GM19328 (cell line): ENCODE data around the gene ADAMTS16.
"Not testable (repeated sequence)": the region's sequence is repeated elsewhere in the genome, so short reads cannot be mapped to it uniquely, and the experiment has no call there.

Experiments used
- ATAC-seq: cut with Tn5 transposase; IDR thresholded peaks from one replicate; pipeline ENCODE4 v1.9.1; 2021; ENCODE audit warnings: mild to moderate bottlenecking, moderate library complexity; ENCODE audit not compliant: unreplicated experiment

The ADAMTS16 gene, protein sequence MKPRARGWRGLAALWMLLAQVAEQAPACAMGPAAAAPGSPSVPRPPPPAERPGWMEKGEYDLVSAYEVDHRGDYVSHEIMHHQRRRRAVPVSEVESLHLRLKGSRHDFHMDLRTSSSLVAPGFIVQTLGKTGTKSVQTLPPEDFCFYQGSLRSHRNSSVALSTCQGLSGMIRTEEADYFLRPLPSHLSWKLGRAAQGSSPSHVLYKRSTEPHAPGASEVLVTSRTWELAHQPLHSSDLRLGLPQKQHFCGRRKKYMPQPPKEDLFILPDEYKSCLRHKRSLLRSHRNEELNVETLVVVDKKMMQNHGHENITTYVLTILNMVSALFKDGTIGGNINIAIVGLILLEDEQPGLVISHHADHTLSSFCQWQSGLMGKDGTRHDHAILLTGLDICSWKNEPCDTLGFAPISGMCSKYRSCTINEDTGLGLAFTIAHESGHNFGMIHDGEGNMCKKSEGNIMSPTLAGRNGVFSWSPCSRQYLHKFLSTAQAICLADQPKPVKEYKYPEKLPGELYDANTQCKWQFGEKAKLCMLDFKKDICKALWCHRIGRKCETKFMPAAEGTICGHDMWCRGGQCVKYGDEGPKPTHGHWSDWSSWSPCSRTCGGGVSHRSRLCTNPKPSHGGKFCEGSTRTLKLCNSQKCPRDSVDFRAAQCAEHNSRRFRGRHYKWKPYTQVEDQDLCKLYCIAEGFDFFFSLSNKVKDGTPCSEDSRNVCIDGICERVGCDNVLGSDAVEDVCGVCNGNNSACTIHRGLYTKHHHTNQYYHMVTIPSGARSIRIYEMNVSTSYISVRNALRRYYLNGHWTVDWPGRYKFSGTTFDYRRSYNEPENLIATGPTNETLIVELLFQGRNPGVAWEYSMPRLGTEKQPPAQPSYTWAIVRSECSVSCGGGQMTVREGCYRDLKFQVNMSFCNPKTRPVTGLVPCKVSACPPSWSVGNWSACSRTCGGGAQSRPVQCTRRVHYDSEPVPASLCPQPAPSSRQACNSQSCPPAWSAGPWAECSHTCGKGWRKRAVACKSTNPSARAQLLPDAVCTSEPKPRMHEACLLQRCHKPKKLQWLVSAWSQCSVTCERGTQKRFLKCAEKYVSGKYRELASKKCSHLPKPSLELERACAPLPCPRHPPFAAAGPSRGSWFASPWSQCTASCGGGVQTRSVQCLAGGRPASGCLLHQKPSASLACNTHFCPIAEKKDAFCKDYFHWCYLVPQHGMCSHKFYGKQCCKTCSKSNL

DNA sequence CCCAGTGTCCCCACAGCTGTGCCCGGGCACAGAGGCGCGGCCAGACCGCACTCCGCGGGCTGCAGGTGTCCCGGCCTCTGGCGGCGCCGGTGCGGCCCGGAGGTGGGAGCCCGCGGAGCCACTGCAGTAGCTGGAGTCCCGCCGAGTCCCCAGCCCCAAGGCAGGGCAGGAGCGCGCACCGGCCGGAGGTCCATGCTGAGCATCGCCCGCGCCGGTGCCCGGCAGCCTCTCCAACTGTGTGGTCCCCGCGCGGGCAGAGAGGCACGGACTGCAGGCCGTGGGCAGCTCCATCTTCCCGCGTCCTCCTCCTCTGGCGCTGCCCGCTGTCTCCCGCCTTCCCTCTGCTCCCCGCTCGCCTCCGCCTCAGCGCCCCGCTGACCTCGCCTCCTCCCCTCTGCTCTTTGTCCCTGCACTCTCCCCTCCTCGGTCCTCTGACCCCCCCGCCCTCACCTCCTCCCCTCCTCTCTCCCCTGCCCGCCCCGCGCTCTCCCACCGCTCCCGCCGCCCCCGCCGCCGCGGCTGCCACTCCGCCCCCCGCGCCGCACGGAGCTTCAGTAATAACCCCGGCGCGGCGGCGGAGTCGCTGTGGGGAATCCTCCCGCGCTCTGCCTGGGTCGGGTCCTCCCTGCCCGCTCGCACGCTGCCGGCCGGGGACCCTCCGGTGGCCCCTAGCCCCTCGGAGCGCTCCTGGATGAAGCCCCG is at the start of gene ADAMTS16:
Gene ADAMTS16 (plus strand): TSS at position 554 of the 702 bp plus-strand sequence. CDS start 138 bp downstream, at position 692.
- ATAC-seq = no peak

DNA sequence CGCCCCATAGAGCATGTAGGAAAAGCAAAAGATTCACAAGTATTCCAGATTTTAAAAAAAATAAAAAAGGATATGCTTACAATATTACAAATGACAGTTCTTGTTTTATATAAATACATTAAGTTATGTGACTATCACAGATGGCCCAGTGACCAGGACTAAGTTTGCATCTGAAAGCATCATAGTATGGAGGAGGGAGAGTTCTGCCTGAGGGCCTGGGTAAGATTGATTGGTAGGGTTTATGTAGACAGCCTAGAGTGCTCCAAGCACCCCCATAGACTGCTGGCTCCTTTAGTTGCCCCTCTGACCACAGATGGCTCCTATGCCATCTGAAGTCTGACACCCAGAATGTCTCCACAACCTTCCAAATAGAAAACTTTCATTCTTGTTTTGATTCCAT is 48.0 kb upstream of the ADAMTS16 start:
- no peak for ATAC-seq

DNA sequence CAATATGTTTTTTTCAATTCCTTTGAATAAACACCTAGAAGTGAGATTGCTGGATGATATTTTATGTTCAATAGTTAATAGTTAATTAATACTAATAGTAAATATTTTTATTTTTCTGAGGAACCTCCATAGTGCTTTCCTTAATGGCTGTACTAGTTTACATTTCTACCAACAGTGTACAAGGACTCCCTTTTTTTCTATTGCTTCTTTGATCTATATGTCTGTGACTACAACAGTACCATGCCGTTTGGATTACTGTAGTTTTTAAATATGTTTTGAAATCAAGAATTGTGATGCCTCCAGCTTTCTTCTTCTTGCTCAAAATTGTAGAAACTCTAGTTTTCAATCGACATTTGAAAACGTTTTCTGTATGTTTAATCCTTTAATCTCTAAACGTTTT is 39.5 kb upstream of the ADAMTS16 start:
- ATAC-seq = no peak

DNA sequence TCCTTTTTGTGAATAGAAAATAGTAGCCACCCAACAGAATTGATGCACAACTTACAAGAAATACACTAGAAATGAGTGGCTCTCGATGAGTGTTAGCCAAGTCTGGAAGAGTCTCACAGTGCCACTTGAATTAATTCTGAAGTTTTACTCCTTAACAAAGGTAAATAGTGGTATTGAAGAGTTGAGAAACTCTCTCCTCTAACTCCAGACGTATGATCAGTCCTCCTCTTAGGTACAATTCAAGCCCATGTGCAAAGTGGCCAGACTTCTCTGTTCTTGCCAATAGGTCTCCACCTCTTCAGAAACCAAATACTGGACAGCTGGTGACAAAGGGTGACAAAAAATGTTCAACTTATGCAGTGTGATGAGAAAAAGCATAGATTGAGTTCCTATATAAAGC is 38.5 kb upstream of the ADAMTS16 start:
- no peak for ATAC-seq

DNA sequence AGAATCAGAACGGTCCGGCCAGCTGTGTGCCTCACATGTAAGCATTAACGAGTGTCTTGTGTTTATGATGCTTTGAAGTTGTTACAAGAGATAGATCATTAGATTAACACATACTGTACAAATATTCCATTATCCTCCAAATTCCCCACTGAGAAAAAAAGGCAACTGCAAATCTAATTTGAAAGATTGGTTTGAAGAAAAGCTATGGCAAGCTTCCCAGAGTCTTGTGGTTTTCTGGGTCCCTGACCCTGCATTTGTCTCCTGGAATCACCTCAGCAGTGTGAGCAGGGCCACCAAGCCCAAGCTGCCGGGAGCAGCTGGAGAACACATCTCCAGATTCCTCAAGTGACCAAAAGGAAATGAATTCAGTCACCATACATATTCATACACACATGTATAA is 36.9 kb upstream of the ADAMTS16 start:
- no peak for ATAC-seq

DNA sequence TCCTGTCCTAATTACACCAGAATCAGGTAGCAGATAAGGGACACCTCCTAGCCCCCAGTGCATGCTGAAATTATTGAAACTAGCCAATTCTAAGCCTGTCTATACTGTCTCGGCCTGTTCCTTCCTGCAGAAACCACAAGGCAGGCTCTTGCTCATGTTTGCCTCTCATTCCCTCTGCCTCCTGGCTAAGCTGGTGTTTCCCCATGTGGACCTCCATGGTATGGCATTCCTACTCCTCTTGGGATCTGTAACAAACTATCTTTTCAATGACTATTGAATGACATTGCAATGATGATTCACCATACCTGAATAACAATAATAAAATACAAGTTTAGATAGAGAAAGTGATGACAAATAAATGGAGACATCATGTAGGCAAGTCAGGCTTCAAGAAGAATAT is 35.6 kb upstream of the ADAMTS16 start:
- no peak for ATAC-seq

DNA sequence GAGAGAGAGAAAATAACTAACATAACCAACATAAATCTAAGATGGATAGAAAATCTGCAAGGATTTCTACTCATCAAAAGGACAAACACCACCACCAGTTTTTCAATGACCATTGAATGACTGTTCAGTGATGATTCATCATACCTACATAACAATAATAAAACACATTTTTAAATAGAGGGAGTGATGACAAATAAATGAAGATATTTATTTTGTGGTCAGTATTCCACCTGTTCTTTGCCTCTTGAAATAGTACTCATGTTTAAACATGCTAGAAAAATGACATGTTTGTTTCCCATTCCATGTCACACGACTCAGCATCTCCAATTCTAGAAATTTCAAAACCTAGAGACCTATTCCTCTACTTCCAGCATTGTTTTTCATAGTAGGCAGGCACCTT is 34.6 kb upstream of the ADAMTS16 start:
- ATAC-seq = no peak

DNA sequence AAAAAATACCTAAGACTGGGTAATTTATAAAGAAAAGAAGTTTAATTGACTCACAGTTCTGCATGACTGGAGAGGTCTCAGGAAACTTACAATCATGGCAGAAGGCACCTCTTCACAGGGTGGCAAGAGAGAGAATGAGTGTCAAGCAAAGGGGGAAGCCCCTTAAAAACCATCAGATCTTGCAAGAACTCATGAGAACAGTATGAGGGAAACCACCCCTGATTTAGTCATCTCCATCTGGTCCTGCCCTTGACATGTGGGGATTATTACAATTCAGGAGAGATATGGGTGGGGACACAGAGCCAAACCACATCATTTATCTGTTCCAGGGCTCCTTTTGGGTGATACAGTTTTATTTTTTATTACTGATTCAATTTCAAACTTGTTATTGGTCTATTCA is 23.2 kb upstream of the ADAMTS16 start:
- ATAC-seq = no peak

DNA sequence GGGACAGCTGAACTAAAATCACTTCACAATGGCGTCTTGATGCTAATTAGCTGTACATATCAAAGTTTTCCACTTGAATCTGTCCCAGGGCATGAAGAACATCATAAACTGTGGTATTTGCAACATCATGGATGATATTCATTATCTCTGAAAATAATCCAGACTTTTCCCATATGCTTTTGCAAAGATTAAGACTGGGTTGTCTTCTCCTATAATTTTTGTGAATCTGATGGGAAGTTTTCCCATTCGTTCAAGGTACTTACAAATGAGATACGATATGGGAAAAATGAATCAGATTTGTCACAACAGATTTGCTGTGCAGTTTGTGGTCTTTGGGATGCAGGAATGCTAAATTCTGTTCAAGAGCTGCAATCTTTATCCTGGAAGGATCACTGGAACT is 17.4 kb upstream of the ADAMTS16 start:
- no peak for ATAC-seq

DNA sequence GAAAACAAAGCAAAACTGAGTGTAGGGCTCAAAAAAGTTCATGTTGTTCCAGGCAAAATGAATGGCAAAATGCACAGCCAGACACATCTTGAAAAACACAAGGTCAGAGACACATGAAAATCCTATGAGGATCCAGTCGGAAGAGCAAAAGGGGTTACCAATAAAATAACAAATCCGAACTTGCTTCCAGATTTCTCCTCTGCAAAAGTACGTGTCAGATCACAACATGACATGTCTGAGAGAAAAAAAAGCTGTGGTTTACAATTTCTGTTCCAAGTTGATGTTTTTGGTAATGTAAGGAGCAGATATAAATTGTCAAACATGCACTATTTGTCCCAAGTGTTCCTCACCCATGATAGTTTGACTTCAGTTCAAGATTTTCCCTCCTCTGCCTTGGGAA is 15.9 kb upstream of the ADAMTS16 start:
- no peak for ATAC-seq

DNA sequence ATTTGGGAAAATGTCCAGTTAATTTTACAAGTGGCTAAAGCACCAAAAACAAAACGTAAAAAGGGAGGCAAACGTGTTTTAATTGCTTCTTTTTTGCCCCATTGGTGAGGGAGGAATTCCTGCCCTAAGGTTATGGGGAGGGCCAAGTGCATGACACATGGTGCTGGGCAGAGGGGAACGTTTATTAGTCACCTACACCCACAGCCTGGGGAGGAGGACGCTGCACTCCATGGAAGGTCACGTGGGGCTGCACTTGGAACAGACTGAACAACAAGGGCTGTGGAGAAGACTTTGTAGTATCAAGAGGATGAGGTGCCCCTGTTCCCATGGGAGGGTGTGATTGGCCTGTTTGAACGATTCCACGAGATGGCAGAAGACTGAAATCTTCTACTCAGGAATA is 13.7 kb upstream of the ADAMTS16 start:
- no peak for ATAC-seq

DNA sequence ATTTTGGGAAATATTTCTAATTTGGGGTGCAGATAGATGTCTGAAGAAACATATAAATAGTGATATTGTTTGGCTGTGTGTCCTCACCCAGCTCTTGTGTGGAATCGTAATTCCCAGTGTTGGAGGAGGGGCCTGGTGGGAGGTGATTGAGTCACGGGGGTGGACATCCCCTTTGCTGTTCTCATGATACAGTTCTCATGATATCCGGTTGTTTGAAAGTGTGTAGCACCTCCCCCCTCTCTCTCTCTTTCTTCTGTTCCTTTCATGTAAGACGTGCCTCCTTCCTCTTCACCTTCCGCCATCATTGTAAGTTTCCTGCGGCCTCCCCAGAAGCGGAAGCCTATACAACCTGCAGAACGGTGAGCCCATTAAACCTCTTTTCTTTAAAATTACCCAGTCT is 11.4 kb upstream of the ADAMTS16 start:
- no peak for ATAC-seq

DNA sequence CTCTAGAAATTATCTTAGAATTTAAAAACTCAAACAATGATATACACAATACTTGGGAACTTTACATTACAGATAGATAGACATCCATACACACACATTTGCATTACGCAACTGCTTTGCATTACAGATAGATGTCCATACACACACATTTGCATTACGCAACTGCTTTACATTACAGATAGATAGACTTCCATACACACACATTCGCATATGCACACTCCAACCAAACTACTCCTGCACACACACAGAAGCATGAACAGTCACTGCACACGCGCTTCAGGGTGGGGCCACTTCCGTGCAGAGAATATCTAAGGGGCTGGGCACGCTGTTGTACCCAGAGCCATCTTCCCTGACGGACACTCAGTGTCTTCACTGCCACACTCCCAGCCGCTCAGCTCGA is 7.9 kb upstream of the ADAMTS16 start:
- no peak for ATAC-seq

DNA sequence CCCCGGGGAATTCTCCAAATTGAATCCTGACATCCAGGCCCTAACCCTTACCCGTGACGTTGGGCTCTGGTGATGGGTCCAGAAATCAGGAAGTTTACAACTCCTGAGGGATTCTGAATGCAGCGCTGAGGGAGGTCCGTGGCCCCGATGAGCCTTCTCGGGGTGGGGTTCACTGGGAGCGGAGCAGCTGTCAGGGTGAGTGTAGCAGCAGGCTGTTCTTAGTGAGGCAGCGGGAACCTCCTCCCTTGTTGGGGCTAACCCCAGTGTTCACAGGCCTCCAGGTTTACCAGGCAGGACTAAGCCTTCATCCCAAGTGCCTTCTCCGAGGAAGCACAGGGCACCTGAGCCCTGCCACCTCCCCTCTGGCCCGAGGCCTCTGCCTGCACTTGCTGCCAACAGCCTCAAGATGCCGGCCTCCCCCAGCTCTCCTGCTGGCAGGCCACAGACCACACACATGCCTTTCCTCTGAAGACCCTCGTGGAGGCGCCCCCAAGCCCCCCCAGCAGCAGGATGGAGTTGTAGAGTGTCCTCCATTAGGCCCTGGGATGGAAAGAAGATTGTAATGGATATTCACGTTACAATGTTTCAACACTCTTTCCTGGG is 7.3 kb upstream of the ADAMTS16 start:
- ATAC-seq = no peak

DNA sequence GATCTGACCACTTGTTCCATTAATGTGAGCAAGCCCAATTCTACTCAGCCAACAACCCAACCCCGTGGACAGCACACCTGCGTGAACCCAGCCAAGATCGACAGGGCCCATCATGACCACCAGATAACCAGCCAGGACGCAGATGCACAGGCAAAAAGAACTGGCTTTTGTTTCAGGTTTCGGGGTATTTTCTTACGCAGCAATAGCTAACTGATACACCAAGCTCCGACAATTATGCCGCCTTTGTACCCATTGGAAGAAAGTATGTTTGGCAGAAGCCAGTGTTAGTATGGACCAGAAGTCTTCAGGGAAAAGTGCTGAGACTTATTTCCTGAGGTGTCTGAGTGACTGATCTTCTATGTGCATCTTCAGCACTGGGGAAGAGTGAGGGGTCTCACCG is 6.0 kb upstream of the ADAMTS16 start:
- ATAC-seq = no peak

DNA sequence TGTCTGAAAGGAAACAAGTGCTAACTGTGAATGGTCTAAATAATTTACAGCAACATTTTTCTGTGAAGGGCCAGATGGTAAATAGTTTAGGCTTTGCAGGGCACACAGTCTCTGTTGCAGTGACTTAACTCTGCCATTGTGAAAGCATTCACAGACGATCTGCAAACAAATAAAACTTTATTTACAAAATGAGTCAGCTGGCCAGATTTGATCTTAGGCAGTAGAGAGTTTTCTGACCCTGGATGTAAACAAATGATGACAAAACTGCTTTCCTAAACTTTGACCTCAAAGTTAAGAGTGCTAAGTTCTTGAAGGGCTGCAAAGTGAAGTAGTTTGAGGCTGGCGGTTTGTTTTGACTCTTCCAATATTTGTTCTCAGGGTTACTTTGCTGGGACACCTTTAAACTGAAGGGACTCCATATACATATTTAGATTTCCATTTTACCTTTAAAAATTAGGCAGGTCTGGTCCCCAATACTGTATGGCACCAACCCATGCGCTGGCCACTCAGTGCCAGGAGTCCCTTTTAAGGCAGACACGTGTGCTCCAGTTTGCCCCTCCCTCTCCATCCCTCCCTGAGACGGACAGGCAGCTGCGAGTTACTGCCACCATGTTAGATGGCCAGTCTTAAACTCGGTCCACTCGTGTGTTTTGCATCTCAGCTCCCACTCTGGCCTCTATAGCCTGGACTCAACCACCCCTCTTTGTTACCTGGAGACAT is 4.0 kb upstream of the ADAMTS16 start:
- no peak for ATAC-seq

DNA sequence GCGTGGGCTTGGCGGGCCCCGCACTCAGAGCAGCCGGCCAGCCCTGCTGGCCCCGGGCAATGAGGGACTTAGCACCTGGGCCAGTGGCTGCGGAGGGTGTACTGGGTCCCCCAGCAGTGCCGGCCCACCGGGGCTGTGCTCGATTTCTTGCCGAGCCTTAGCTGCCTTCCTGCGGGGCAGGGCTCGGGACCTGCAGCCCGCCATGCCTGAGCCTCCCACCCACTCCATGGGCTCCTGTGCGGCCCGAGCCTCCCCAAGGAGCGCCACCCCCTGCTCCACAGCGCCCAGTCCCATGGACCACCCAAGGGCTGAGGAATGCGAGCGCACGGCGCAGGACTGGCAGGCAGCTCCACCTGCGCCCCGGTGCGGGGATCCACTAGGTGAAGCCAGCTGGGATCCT is 2.3 kb upstream of the ADAMTS16 start:
- not testable (repeated sequence) for ATAC-seq

DNA sequence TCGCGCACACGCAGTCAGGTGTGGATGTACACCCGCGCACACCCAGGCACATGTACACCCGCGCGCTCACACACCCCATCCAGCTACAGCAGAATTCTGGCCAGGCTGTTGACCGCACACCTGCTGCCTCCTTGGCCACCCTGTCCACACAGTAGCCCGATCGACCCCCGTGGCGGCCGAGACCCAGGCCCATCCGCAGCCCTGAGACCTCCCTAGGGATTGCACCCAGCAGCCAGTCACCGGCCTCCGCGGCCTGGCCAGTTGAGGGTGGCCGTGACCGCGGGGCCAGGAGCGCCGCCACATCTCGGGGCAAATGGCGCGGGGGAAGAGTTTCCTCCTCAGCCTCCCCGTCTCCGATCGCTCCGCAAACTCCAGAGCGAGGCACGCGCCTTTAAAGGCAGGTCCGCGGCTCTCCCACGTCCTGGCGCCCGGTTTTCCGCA is 774 bp upstream of the ADAMTS16 start:
- ATAC-seq = no peak

DNA sequence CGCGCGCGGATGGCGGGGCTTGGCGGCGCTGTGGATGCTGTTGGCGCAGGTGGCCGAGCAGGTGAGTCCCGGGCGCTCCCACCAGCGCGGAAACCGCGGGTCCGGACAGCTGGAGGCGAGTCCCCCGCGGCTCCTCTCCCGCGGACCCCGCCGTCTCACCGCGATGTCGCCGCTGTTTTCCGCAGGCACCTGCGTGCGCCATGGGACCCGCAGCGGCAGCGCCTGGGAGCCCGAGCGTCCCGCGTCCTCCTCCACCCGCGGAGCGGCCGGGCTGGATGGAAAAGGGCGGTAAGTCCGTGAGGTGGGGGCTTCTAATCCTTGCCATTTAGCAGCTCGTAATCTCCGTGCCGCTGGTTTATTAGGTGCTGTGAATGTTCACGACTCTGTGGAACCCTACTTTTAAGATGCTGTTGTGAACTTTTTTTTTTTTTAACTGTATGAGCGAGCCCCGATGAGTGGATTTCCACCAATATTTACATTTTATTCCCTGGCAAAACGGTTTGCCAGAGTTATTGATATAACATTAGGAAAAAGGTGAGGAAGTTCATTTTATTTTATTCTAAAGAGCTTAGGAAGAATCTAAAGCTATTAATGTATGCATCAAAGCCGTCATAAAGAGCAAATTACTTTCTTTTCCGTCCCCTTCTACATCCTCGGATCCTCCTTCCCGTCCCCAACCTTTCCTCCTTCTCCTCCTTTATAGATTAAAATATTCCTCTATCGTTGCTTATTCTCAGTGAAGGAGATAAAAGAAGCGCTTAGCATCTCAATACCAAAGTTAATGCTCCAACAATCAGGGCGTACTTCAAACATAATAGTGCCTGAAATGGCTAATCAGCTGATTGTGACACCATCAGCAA is 579 bp downstream of the ADAMTS16 start:
- no peak for ATAC-seq
